RPMI7951 (cell line): ENCODE data around the gene NCKAP1. TPM values are rescaled to one million over a fixed set of nuclear protein-coding genes. Genes with fewer than 3 reads are reported as not detected.
"Not testable (repeated sequence)": the region's sequence is repeated elsewhere in the genome, so short reads cannot be mapped to it uniquely, and the experiment has no call there.

ENCODE experiments used
- DNase-seq: peaks from one replicate; pipeline ENCODE4 v3.0.0-alpha.2; 2012; ENCODE audit warnings: low read depth
- total RNA-seq: library from RNA; depleted of rRNA; stranded (reverse); fragments of >200 nt; shearing (Covaris generic); gene quantifications from 2 replicates; pipeline ENCODE4 v1.2.3, GENCODE V29; 2014

The NCKAP1 gene
- total RNA-seq, 1 experiment from 2014 or later = 188 TPM

DNA sequence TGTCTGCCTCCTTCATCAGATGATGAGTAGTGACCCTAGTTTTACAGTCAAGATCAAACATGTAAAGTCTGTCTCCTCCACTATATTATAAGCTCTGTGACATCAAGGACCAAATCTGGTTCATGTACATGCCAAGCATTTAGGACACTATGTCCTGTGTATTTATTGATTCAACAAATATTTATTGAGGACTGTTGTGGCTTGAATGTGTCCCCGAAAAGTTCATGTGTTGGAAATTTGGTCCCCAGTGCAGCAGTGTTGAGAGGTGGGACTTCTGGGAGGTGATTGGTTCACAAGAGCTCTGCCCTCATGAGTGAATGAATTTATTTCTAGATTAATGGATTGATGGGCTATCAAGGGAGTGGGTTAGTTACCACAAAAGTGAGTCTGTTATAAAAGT, 125.2 kb downstream of the NCKAP1 start:
- DNase-seq = no peak

DNA sequence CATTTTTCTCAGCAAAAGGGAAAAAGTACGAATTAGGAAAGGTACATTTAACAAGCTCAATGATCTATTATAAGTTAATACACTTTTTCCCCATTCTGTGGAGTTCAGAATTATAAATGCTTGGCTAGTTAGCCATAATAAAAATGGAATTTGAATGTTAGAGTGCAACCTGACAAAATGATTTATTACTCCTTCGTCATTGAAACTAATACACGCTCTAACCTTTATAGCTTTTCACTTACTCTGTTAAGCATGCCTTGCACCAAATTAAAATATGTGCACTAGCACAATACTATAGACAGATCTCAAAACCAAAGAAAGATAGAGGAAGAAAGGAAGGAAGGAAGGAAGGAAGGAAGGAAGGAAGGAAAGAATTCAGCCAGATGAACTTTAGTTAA, 125.7 kb downstream of the NCKAP1 start:
- DNase-seq = no peak

DNA sequence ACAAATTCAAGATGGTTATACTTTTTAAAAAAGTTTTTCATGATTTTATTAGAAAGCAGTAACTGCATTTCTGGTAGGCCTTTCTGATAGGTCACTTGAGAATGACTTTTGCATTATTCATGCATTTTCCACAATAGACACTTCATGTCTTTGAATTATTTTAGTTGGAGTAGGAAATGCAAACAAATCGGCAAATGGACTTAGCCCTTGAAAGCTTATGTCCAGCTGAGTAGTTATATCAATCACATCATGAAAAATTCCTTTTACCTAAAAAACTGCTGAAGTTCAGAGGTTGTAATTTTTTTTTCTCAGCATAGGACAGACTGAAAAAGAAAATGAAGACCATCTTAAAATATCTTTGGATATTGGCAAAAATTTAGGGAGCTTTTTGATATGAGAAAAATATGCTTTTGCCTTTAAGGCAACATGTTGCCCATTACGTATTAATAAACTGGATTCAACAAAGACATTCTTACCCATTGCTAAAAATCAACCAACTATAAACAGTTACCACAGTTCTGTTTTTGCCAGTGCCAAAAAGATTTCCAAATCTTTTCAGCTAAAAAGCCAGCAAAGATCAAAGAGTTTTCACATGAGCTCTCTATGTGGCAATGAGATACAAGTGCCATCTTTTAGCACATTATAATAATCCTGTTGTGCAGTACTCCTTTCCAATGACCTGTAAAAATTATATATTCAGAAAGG, 126.3 kb downstream of the NCKAP1 start:
- DNase-seq = no peak

DNA sequence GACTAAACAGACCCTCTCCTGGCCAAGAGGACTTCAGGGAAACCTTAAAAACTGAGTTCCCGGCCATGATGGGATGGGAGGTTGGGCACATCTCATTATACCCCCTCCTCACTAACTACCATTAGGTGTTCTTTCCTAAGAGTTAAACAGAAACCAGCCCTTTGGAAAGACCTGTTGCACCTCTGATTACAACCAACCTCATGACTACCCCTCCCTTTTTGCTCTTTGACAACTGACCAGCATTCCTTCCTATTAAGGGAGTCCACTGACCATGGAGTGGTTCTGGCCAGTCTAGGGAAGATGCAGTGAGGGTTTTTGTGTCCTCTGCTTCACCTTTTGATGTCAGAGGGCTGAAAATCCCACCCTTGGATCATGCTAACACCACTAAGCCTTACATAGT, 127.3 kb downstream of the NCKAP1 start:
- DNase-seq = no peak

DNA sequence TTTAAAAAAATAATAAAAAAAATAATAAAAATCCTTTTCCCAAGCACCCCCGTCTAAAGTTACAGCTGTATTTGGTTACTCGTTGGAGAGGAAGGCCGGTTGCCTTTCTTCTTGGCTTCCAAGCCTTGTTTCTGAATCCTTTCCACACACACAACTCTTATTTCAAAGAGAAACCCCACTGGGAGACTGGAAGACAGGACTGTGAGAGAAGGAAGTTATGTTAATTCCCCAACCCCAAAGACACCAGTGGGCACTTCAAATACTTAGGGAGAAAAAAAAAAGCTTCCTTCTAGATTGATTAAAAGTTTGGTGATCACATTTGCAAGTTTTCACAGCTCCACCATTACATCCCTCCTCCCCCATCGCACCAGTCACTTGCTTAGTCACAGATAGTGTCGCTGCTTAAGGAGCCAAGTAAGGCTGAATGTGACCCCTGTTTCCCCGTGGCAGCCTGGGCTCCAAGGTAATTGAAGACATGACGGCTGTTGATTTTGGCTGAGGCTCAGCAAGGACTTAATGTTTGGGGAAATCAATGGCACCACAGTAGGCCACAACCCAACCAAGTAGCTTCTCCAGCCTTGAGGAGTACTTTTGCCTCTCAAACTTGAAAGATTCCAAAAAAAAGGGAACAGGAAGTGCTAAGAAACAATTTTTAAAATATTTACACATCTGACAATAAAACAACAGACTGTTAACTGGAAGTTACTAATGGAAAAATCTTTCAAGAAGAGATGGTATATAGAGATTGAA, 131.0 kb downstream of the NCKAP1 start:
- no peak for DNase-seq

DNA sequence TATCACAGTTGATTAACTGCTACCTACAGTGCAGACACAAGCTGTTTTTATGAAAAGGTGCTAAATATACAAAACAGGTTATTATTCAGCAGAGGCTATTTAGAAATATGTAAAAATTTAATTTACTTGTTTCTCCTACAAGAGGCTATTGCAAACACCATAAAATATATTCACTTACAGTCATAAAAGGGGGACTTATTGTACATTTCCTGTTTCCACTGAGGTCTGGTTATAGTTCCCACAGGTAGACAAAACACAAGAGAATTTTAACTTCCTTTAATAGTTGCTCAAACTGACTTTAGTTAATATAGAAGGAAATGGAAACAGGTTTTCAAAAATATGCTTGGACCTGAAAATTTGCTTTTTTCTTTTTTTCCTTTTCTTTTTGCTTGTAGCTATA, 131.8 kb downstream of the NCKAP1 start:
- no peak for DNase-seq

DNA sequence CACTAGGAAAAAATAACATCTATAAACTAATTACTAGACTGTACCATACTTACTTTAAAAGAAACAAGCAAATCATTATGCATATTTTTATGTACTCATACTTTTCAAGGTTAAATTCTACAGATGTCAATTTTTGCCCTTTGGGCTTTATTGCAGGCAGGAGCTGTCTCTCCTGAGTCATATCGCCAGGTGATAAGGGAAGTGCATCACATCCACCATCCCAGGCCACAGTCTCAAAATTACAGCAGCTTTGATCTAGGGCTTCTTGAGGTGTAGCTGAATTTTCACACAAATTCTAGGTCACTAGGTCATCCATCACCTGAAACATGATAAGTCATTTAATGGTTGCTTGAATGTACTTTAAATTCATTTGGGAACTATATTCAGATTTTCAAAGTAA, 133.4 kb downstream of the NCKAP1 start:
- no peak for DNase-seq

DNA sequence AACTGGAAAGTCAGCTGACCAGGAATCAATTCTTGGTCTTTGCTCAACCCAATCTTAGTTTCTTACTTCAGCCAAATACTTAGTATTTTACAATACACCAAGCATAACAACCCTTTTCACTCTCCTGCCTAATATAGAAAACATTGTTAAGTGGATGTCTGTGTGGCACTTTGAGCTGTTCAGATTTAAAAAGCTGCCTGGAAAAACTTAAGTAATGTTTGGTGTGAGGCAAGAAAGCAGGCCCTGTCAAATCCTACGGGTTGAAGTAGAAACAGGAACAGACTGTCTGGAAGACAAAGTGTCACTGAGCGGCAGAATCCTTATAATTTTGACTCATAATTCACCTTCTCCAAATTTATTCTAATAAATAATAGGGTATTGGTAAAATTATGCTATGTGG, 134.7 kb downstream of the NCKAP1 start:
- no peak for DNase-seq

DNA sequence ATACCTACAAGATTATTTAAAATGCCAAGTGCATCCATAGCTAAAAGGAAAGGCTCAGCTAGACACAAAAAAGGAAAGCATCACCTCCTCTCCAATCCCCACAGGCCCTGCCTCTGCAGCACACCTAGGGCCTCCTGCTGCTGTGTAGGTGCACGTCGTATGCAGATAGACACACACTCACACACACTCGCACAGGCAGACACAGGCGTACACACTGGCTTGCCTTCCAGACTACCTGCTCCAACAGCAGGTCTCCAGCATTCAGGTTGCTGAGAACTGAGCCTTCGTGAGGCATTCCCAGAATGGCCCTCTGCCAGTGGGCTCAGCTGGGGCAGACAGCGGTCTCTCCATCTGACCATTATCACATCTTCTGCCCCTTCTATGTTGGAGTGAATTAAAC, 136.5 kb downstream of the NCKAP1 start:
- no peak for DNase-seq

DNA sequence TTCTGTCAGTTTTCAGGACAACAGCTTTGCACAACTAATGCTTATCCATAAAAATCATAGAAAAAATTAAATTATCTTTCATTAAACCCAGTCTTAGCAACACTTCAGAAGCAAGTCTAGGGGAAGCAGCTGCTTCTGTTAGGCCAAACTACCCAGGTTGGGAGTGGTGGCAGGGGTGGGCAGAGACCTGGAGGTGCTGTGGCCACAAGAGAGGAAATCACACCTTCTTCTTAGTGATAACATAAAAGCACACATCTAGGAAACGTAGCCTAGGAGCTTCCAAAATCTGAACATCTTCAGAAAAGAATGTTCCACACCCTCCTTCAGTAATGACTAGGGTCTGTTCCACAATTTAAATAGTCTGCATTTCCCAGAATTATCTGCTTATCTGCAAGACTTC, 139.5 kb downstream of the NCKAP1 start:
- no peak for DNase-seq

DNA sequence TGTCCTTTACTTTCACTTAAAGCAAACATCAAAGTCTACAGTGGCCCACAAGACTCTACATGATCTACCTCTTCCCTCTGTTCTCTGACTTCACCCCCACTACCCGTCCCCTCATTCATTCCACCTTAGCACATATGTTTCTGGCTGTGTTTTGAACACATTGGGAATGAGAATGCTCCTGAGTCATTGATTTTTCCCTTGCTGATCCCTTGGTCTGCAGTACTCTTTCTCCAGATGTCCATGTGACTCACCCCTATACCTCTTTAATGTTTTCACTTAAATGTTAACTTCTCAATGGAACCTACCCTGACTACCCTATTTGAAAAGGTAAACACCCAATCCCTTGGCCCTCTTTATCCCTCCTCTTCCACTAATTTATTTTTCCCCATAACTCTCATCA, 141.1 kb downstream of the NCKAP1 start:
- peak; percentile 39 for DNase-seq

DNA sequence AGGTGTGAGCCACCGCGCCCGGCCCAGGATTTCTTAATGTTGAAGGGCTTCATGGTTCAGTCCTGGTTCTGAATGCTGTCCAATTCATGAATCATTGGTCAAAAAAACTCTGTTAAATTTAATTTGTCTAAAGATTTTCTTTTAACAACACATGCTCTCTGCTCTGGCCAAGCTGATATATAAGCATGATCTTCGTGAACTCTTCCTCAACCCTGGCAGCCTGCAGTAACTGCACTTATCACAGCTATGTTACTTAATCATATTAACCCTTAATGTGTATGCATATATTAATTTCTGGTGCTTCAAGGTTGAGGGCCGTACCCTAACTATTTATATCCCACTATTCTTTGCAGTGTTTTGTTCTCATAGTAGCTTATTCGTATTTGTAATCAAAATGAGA, 142.5 kb downstream of the NCKAP1 start:
- no peak for DNase-seq

DNA sequence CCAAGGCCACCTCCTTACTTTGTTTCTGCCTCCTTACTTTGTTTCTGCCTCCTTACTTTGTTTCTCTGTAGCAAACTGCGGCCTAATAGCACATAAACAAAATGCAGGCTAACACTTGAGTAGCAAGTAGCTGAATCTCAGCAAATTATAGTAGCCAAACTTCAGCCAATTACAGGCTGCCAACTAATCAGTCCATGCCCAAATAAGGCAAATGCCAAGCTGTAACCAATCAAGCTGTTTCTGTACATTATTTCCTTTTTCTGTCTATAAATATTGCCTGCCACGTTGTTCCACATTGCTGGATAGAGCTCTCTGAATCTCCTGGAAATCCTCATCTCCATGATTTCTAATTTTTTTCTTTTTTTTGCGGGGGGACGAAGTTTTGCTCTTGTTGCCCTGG, 143.1 kb downstream of the NCKAP1 start:
- no peak for DNase-seq

DNA sequence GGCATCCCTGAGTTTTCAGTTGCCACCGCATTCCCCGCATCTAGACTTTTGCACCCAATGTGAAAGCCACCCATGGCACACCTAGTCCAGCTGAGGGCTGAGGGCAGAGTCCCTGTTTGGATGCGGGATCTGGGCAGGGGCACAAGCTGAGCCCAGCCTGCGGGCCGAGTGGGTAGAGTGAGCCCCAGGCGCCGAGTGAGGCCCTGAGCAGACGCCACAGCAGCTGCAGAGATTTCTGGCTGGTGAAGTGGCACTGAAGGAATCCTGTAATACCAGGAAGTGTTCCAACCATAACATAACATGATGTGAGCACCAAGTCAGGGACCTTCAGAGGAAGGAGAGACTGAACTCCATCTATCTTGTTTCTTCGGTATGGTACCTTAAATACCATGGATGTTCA, 144.1 kb downstream of the NCKAP1 start:
- DNase-seq = no peak

DNA sequence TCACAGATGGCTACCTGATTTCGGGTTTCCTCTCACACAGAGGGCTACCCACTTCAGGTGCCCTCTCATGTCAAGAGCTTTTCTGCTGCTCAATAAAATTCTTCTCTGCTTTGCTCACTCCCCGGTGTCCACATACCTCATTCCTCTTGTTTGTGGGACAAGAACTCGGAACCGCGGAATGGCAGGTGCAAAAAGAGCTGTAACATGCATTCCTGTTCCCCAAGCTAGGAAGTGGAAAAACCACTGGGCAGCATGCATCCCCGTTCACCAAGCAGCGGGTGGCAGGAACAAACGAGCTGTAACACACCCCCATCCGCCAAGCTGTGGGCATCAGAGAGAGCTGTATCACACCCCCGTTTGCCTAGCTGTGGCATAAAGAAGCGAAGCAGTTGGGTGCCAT, 144.6 kb downstream of the NCKAP1 start:
- no peak for DNase-seq

DNA sequence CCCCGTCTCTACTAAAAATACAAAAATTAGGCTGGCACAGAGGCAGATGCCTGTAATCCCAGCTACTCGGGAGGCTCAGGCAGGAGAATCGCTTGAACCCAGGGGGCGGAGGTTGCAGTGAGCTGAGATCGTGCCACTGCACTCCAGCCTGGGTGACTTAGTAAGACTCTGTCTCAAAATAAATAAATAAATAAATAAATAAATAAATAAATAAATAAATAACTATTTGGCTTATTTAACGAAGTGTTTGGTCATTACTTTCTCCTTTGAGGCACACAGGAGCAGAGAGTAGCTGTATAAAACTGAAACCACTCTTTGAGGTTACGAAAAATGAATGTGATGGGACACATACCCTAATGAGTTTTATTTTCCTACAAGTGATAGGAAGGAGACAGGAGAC, 145.2 kb downstream of the NCKAP1 start:
- not testable (repeated sequence) for DNase-seq

DNA sequence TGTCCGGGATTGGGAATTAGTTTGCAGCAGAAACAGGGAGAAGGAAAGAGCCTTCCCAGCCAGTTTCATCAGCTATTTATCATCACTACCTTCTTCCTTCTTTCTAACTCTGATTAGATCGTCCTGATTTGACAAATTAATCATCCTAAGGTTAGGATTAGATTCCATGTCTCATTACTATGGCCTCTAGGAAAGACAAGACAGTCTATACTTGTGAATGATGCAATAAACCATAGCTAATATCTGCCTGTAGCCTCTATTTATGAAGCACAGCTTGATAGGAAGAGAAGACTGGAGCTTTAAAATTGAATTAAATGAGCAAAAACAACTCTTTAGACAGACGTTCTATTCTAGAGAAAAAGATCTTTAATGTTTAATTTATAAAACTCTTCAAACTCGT, 146.6 kb downstream of the NCKAP1 start:
- no peak for DNase-seq

DNA sequence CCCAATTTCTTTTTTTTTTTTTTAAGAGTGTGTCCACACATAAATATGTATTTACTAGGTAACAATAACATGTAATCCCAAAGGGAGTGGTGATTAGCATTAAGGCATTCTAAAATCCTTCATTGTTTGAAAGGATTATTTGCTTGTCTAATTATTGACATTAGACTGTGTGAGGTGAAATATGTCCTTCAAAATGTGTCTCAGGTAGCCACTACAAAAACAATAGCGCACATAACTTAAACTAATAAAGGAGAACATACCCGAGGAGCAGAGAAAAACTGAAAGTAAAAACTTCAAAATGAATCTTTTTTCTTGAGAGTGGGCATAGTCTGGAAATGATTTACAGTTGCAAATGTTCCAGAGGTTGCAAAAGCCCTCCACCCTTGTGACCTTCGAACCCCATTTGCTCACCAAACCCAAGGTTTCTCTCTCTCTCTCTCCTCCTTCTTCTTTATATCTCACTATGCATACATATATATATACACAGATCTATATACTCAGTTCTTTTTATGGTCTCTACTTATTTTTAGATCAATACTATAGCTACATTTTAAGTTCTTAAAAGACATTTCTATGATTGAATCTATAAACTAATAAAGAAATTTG, 147.4 kb downstream of the NCKAP1 start:
- DNase-seq = no peak

DNA sequence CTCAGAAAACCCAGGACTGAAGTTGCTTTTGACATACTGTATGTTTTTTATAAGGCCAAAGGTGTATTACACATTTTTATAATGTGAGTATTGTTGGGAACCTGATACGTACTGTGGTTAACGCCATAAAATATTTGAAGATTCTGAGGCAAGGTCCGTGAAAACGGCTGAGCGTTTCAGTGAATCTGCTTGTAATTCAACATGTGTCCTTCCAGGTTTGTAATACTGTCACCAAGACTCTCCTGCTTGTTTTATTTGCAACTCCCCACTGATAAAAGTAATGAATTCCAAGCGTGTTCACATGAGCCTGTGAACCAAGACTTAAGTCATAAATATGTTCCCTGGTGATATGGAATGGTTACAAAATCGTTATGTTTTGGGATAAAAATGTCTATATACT, 148.0 kb downstream of the NCKAP1 start:
- no peak for DNase-seq

DNA sequence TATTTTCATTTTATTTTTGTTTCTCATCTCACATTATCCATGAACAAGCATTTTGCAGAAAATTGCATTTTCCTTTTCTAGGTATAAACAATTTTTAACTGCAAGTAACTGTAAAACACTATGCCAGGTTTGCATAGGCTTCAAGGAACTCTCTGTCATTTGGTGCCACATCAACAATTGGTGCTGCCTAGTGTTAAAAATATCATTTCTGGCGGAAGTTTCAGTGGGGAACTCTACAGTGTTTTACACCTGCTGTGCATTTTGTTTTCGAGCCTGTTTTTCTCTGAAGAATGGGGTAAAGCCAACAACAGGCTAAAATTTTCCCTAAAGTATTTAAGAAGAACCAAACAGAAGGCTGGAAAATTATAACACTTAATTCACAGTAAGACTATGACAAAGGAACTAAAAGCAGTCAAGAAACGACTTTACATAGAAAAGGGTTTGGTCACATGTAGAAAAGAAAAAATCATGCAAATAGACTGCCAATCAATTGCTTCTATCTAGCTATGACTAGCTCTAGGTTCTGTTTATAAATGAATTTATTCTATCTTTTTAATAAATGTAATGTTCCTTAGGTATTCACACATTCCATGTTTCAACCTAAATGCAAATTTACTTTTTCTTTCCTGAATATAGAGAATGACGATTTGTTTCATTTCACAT, 150.4 kb downstream of the NCKAP1 start:
- DNase-seq = no peak

DNA sequence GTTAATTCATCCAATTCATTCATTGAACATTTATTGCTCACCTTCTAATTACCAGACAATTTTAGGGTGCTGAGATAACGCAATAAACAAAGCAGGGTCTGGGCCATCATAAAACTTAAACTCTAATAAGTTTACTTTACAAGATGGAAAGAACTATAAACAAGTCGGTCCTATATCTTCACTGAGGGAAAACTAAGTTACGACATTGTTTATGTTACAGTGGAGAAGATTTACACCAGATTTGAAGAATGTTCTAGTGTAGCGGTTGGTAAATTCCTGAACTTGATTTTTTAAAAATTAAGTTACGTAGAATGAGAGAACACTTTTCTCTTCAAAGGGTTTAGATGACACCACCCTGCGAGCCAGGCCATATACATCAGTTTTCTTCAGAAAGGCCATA, 151.2 kb downstream of the NCKAP1 start:
- DNase-seq = no peak

DNA sequence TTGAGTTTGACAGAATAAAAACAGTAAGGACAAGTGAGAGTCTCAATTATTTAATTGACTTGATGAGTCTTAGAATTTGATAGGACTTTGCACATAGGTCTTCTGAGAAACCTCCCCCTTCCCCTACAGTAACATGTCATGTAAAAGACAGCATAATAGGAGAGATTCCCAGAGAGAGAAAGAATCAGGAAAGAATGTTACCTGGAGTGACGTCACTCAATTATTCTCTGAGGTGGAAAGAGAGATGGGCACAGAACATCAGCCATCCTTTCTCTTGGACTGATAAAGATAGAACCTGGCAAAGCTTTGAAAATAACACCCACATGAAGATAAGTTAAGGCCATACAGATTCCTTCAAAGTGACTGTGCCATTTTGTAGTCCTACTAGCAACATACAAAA, 152.5 kb downstream of the NCKAP1 start:
- DNase-seq = no peak

DNA sequence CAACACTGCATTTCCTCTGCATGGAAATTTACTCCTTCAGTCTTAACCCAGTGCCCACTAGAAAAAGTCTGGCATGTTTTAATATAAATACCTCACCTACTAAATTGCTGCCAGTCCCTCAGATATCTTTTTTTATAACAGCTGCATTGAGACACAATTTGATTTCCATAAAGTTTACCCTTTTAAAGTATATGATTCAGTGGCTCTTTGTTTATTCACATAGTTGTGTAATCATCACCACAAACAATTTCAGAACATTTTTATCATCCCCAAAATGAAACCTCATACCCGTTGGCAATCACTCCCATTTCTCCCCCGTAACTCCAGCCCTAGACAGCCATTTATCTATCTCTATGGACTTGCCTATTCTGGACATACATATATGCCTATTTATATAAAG, 154.8 kb downstream of the NCKAP1 start:
- peak; percentile 11 for DNase-seq
